Measurements from ENCODE around the gene ZZZ3. TPM values are rescaled to one million over a fixed set of nuclear protein-coding genes. Genes with fewer than 3 reads are reported as not detected.

Gene ZZZ3
- total RNA-seq, 1 donor from 2014 or later = 37.8 TPM

DNA sequence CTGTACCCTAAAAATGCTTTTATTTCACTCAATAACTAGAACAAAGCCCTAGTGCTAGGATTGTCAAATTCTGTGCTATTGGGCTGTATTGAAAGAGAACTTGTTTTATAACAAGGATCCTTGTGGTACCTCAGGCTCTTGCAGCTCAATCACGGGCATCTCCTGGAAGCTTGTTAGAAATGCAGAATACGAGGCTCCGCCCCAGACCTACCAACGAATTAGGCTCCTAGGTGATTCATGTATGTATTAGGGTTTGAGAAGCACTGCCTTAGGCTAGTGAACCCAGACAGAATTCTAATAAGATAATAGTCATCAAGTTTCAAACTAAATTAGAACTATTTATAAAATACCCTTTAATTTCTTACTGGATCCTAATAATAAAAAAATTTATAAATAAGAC lies 45.6 kb downstream of the ZZZ3 start:
- intact Hi-C loops (cut with micrococcal nuclease) = no loop called here
- Histone ChIP-seq H3K4me3 (no peak overlapping the region), H3K27ac (replicated peaks) (no peak overlapping the region), H3K9me3 (replicated peaks) (no peaks in the 10 kb centered on the region), H3K36me3 (peaks cover 16% of the 10 kb centered on the region), H3K4me1 (peaks cover 13% of the 10 kb centered on the region), H3K27me3 (ENCODE audit: low read depth) (no peaks in the 10 kb centered on the region)
- TF ChIP-seq CTCF (IDR thresholded peaks at IDR 0.05; ENCODE audit: borderline replicate concordance) = no peak
- no peak for DNase-seq

Other genes with a start within 250 kb of the ZZZ3 start
- gene USP33, start 77.2 kb upstream of the ZZZ3 start, total RNA-seq = 24.2 TPM
- 11.2 TPM for gene MIGA1, start 97.0 kb upstream of the ZZZ3 start, total RNA-seq
- gene NEXN, start 206.0 kb upstream of the ZZZ3 start, total RNA-seq = 391 TPM

Measured in left ventricle myocardium inferior (tissue), 1 donor.